ENCODE measurements around the gene MAS1.
A peak's percentile ranks its signal among the peaks of the same experiment; 100 is the strongest.
"Not testable (repeated sequence)": the region's sequence is repeated elsewhere in the genome, so short reads cannot be mapped to it uniquely, and the experiment has no call there.

MAS1 gene

GRCh38 chr6:159890792-159891191 lies at the start of gene MAS1:
MAS1 (plus strand) TSS chr6:159890988; CDS start chr6:159906956, 15,968 bp downstream.
- no peak for DNase-seq

- no peak for DNase-seq
These were observed 48.8 kb upstream of the MAS1 start for GRCh38 chr6:159842035-159842434.

- no peak for DNase-seq
These were observed 45.8 kb upstream of the MAS1 start for GRCh38 chr6:159844737-159845645.

GRCh38 chr6:159848552-159848951 lies 42.2 kb upstream of the MAS1 start:
- DNase-seq: not testable (repeated sequence)

GRCh38 chr6:159849851-159850250 lies 40.9 kb upstream of the MAS1 start:
- not testable (repeated sequence) for DNase-seq

- DNase-seq: no peak
These were observed 37.9 kb upstream of the MAS1 start for GRCh38 chr6:159852877-159853276.

GRCh38 chr6:159853754-159854153 lies 37.0 kb upstream of the MAS1 start:
- no peak for DNase-seq

- no peak for DNase-seq
These were observed 35.8 kb upstream of the MAS1 start for GRCh38 chr6:159854959-159855358.

- DNase-seq: no peak
These were observed 32.5 kb upstream of the MAS1 start for GRCh38 chr6:159858259-159858658.

- DNase-seq: no peak
These were observed 30.3 kb upstream of the MAS1 start for GRCh38 chr6:159860482-159860881.

GRCh38 chr6:159862103-159862502 lies 28.7 kb upstream of the MAS1 start:
- no peak for DNase-seq

GRCh38 chr6:159863341-159863740 lies 27.4 kb upstream of the MAS1 start:
- peak; percentile 79 for DNase-seq

GRCh38 chr6:159865226-159865920 lies 25.4 kb upstream of the MAS1 start:
- DNase-seq: peak; percentile 17

- DNase-seq: no peak
These were observed 24.2 kb upstream of the MAS1 start for GRCh38 chr6:159866286-159867247.

GRCh38 chr6:159871241-159871640 lies 19.5 kb upstream of the MAS1 start:
- DNase-seq: no peak

- no peak for DNase-seq
These were observed 18.9 kb upstream of the MAS1 start for GRCh38 chr6:159871906-159872305.

- no peak for DNase-seq
These were observed 16.4 kb upstream of the MAS1 start for GRCh38 chr6:159874435-159874834.

GRCh38 chr6:159875194-159875593 lies 15.6 kb upstream of the MAS1 start:
- DNase-seq: no peak

- DNase-seq: no peak
These were observed 14.5 kb upstream of the MAS1 start for GRCh38 chr6:159876242-159876641.

GRCh38 chr6:159877256-159877808 lies 13.5 kb upstream of the MAS1 start:
- DNase-seq: no peak

- no peak for DNase-seq
These were observed 12.4 kb upstream of the MAS1 start for GRCh38 chr6:159878341-159878740.

- no peak for DNase-seq
These were observed 10.9 kb upstream of the MAS1 start for GRCh38 chr6:159879856-159880255.

All from NCI-H1694 (cell line).